Measurements from ENCODE around the gene NKX2-4.
A peak's percentile ranks its signal among the peaks of the same experiment; 100 is the strongest.

NKX2-4 gene

DNA sequence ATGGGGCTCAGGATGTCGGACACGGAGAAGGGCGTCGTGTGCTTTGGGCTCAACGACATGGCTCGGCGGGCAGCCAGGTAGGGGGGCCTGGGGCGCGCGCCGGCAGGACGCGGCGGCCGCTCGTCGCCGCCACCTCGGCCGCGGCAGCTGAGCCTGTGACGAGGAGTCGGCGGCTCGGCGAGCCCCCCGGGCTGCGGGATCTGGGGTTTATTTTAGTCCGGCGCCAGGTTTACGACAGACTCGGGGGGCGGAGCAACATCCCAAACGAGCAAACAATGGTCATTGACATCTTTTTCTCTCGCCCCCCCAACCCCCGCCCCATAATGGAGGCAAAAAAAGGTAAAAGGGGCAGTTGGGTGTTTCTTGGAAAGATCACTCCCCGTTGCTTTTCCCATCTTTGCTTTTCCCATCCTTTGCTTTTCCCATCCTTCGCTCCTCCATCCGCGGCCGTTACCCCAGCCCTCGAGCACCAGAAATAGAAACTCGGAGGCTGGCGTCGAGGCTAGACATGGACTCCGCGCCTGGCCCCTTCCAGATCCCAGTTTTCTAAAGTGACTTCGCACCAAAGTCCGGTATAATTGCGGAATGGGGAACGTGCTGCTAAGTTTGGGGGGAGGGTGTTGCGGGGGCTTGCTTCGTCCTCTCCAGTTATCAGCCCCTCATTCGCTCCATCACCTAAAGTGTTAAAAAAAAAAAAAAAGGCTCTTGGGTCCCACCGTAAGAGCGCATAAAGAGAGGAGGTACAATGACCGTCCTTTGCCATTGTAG lies at the start of gene NKX2-4:
TSS of gene NKX2-4 (minus strand) at position 186 of the 768 bp plus-strand sequence. CDS start at position 59, 127 bp downstream.
- POLR2A ChIA-PET, result no interaction called here
- DNase-seq (ENCODE audit: extremely low spot score), result no peak
- CTCF ChIA-PET, result no interaction called here
- TF ChIP-seq TARDBP (IDR thresholded peaks at IDR 0.05) (no peak), L3MBTL2 (conservative IDR thresholded peaks at IDR 0.05) (peak; percentile 53), FOXK2 (IDR thresholded peaks at IDR 0.05) (no peak)

DNA sequence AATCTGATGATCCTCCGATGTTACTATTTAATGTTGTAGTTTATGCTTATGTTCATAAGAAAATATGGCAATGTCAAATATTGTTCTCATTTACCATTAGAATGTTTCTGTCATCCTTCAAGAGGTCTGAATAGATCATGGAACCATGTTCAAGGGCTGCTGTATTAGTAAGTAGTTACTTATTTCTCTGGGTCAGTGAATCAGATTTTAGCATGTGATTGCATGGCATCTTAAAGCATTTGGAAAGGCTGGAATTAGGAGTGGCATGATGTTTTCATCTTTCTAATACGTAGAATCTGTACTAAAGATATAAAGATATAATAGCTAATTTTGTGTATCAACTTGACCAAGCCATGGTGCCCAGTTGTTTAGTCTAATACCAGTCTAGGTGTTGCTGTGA lies 40.5 kb upstream of the NKX2-4 start:
- ChIA-PET CTCF (no interaction called here), POLR2A (no interaction called here)
- DNase-seq (ENCODE audit: extremely low spot score), result no peak
- TF ChIP-seq HDGF (IDR thresholded peaks at IDR 0.05; ENCODE audit: borderline replicate concordance) (no peak), FOXA1 (IDR thresholded peaks at IDR 0.05) (no peak), FOXM1 (IDR thresholded peaks at IDR 0.05; ENCODE audit: borderline replicate concordance) (no peak), FOXK2 (IDR thresholded peaks at IDR 0.05) (no peak), NFRKB (IDR thresholded peaks at IDR 0.05) (no peak), ZNF384 (IDR thresholded peaks at IDR 0.05) (no peak), SUZ12 (IDR thresholded peaks at IDR 0.05) (no peak), ELF4 (IDR thresholded peaks at IDR 0.05) (no peak), SP1 (IDR thresholded peaks at IDR 0.05) (no peak), L3MBTL2 (conservative IDR thresholded peaks at IDR 0.05) (no peak), ARNT (IDR thresholded peaks at IDR 0.05) (no peak), TARDBP (IDR thresholded peaks at IDR 0.05) (no peak)

DNA sequence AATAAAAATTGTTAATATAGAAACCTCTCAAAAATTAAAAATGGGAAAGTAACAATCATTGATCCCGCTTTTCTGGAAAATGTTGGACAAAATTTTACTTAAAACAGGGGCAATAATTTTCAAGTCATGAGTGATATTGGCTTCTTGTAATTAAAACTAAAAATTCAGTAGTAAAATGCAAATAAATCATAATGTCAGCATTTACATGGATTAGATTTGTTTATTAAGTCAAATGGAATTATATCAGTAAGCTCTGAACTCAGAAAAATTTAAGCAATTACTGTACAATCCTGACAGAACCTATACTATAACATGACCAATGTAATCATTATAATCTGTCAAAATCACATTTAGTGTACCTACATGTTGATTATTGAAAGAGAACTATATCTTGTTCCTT lies 39.9 kb upstream of the NKX2-4 start:
- ChIA-PET CTCF (no interaction called here), POLR2A (no interaction called here)
- no peak for DNase-seq (ENCODE audit: extremely low spot score)
- no peak for TF ChIP-seq FOXK2 (IDR thresholded peaks at IDR 0.05)
- TF ChIP-seq ELF4 (IDR thresholded peaks at IDR 0.05), result no peak
- TF ChIP-seq ZNF384 (IDR thresholded peaks at IDR 0.05), result no peak
- TF ChIP-seq LEF1 (IDR thresholded peaks at IDR 0.05; ENCODE audit: borderline replicate concordance), result no peak
- TF ChIP-seq ARNT (IDR thresholded peaks at IDR 0.05), result no peak

DNA sequence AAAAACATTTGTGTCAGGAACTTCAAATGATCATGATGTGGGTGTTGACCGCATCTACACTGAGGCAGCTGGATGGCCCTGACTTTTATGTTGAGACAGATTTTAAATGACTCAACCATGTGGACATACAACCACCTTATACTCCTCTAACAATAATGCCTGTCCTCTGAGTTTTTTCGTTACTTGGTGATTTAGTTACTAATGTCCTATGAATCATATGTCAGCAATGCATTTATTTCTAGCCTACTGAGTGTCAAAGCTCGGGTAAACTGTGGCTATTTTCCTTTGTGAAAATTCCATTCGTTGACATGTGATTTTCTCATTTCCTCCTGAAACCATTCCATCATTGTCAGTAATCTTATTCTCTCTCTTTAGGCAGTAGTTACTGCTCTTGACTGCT lies 38.9 kb upstream of the NKX2-4 start:
- POLR2A ChIA-PET, result no interaction called here
- CTCF ChIA-PET, result no interaction called here
- TF ChIP-seq ELF4 (IDR thresholded peaks at IDR 0.05) (no peak), FOXM1 (IDR thresholded peaks at IDR 0.05; ENCODE audit: borderline replicate concordance) (no peak), FOXK2 (IDR thresholded peaks at IDR 0.05) (no peak), SP1 (IDR thresholded peaks at IDR 0.05) (no peak), LEF1 (IDR thresholded peaks at IDR 0.05; ENCODE audit: borderline replicate concordance) (no peak), FOXA1 (IDR thresholded peaks at IDR 0.05) (no peak), HDGF (IDR thresholded peaks at IDR 0.05; ENCODE audit: borderline replicate concordance) (no peak), ARNT (IDR thresholded peaks at IDR 0.05) (no peak), ZNF384 (IDR thresholded peaks at IDR 0.05) (no peak), L3MBTL2 (conservative IDR thresholded peaks at IDR 0.05) (no peak), TARDBP (IDR thresholded peaks at IDR 0.05) (no peak)
- TF ChIP-seq, protein P1, sequence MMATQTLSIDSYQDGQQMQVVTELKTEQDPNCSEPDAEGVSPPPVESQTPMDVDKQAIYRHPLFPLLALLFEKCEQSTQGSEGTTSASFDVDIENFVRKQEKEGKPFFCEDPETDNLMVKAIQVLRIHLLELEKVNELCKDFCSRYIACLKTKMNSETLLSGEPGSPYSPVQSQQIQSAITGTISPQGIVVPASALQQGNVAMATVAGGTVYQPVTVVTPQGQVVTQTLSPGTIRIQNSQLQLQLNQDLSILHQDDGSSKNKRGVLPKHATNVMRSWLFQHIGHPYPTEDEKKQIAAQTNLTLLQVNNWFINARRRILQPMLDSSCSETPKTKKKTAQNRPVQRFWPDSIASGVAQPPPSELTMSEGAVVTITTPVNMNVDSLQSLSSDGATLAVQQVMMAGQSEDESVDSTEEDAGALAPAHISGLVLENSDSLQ (IDR thresholded peaks at IDR 0.05), result no peak
- DNase-seq (ENCODE audit: extremely low spot score), result no peak

DNA sequence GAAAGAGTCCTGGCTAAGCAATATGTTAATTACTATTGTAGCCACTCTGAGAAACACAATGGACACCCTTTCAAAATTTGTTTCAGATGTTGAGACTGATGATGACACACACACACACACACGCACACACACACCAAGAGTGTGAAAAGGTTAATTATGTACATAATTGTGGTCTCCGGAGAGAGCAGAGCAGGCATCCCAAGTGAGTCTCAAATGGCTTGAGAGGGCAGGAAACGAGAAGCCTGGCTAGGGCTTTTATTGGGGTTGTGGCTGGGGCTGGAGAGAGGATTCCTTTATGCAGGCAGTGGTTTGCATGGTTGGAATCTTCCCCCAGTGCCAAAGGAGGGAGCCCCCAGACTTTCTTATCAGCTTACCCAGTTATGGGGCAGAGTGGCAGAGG lies 38.2 kb upstream of the NKX2-4 start:
- DNase-seq (ENCODE audit: extremely low spot score), result no peak
- ChIA-PET POLR2A (no interaction called here), CTCF (no interaction called here)
- TF ChIP-seq L3MBTL2 (conservative IDR thresholded peaks at IDR 0.05) (no peak), CTBP1 (IDR thresholded peaks at IDR 0.05; ENCODE audit: borderline replicate concordance) (no peak), FOXK2 (IDR thresholded peaks at IDR 0.05) (no peak), TARDBP (IDR thresholded peaks at IDR 0.05) (no peak), HDGF (IDR thresholded peaks at IDR 0.05; ENCODE audit: borderline replicate concordance) (no peak), FOXA1 (IDR thresholded peaks at IDR 0.05) (no peak), NFRKB (IDR thresholded peaks at IDR 0.05) (no peak), SUZ12 (IDR thresholded peaks at IDR 0.05) (no peak), FOXM1 (IDR thresholded peaks at IDR 0.05; ENCODE audit: borderline replicate concordance) (no peak), SP1 (IDR thresholded peaks at IDR 0.05) (no peak), BHLHE40 (IDR thresholded peaks at IDR 0.05; ENCODE audit: borderline replicate concordance) (no peak), ZNF384 (IDR thresholded peaks at IDR 0.05) (no peak), ARNT (IDR thresholded peaks at IDR 0.05) (no peak), ELF4 (IDR thresholded peaks at IDR 0.05) (no peak), LEF1 (IDR thresholded peaks at IDR 0.05; ENCODE audit: borderline replicate concordance) (no peak)
- TF ChIP-seq, protein P1 (IDR thresholded peaks at IDR 0.05), result no peak

DNA sequence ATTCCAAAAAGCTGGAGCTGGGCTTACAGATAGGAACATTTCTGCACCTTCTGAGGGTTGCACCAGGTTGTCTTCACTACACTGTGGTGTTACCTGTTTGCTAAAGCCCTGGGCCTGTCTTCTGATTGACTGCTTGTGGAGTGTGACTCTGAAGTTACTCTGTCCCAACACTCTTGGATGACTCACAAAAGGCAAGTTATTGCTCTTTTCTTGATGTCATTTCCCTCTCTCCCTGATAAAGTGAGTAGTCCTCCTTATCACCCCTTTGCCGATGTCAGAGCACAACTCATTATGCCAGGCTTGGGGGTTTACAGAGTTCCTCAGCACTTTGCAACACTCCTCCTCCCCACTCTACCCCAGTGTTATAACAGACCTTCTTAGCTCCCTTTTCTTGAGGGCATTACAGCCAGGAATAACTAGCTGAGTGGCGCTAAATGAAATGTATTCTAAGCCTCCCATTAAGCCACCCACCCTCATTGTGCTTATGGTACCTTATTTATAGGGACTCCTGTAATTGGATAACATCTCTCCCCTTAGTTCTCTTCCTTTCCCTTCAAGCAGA lies 36.1 kb upstream of the NKX2-4 start:
- no peak for TF ChIP-seq HDGF (IDR thresholded peaks at IDR 0.05; ENCODE audit: borderline replicate concordance)
- no peak for TF ChIP-seq FOXK2 (IDR thresholded peaks at IDR 0.05)
- no peak for TF ChIP-seq SP1 (IDR thresholded peaks at IDR 0.05)
- no peak for TF ChIP-seq L3MBTL2 (conservative IDR thresholded peaks at IDR 0.05)
- TF ChIP-seq CTBP1 (IDR thresholded peaks at IDR 0.05; ENCODE audit: borderline replicate concordance), result no peak
- no peak for TF ChIP-seq ELF4 (IDR thresholded peaks at IDR 0.05)
- no peak for TF ChIP-seq LEF1 (IDR thresholded peaks at IDR 0.05; ENCODE audit: borderline replicate concordance)
- TF ChIP-seq ARNT (IDR thresholded peaks at IDR 0.05), result no peak
- TF ChIP-seq TARDBP (IDR thresholded peaks at IDR 0.05), result no peak
- no peak for TF ChIP-seq FOXA1 (IDR thresholded peaks at IDR 0.05)
- TF ChIP-seq SUZ12 (IDR thresholded peaks at IDR 0.05), result no peak
- no peak for TF ChIP-seq FOXM1 (IDR thresholded peaks at IDR 0.05; ENCODE audit: borderline replicate concordance)
- TF ChIP-seq, protein P1 (IDR thresholded peaks at IDR 0.05), result no peak
- TF ChIP-seq ZNF384 (IDR thresholded peaks at IDR 0.05), result no peak
- no peak for TF ChIP-seq BHLHE40 (IDR thresholded peaks at IDR 0.05; ENCODE audit: borderline replicate concordance)
- no peak for TF ChIP-seq NFRKB (IDR thresholded peaks at IDR 0.05)
- ChIA-PET POLR2A (no interaction called here), CTCF (no interaction called here)
- DNase-seq (ENCODE audit: extremely low spot score), result no peak
